Spleen (tissue), 7 donors: Measurements from ENCODE around the gene YIF1B.

Experiments
- CTCF ChIP-seq, 11 experiments: fragments of 200-600 bp in 7 of 11; fragments of 450-650 bp in 4 of 11; sonication (generic) in 4 of 11; IDR thresholded peaks in 8 of 11; conservative IDR thresholded peaks in 3 of 11; 1 replicate in 7 of 11; 2 replicates in 4 of 11; pipeline versions ENCODE4 v1.4.0 to v1.8.0; 2016 to 2021; ENCODE audit warnings: antibody characterized with exemption in 11 of 11, inconsistent platforms in 4 of 11, mild to moderate bottlenecking in 1 of 11
- POLR2A ChIP-seq, 3 donors: fragments of 450-650 bp; IDR thresholded peaks; one replicate each; pipeline ENCODE4 v1.5.1; 2017; ENCODE audit warnings: antibody characterized with exemption in 3 of 3, mild to moderate bottlenecking in 1 of 3
- POLR2AphosphoS5 ChIP-seq, 3 donors: sonication (generic); formaldehyde crosslinking; IDR thresholded peaks; one replicate each; pipeline ENCODE4 v1.5.1; 2017; ENCODE audit warnings: antibody characterized with exemption in 3 of 3
- donor health status: DM: no; HTN: no; CAD: no; lungs with moderate emphysema.
- donor health status: DM: no; HTN: no; CAD: no.
- donor health status: DM: no; HTN: no; CAD: no.

- TF ChIP-seq CTCF (IDR thresholded peaks at IDR 0.05 in 8 of 11, conservative IDR thresholded peaks at IDR 0.05 in 3 of 11) (peak in 5 of 11 experiments; percentile 8 to 47 (median 11)), POLR2AphosphoS5 (IDR thresholded peaks at IDR 0.05) (peak in 2 of 3 donors; percentile 16 to 53), POLR2A (IDR thresholded peaks at IDR 0.05) (no peak)
Observed at GRCh38 chr19:38361633-38362075, 45.9 kb upstream of the YIF1B start.
